Measurements from ENCODE around the gene KRT82. TPM values are rescaled to one million over a fixed set of nuclear protein-coding genes. Genes with fewer than 3 reads are reported as not detected.

The KRT82 gene
- total and polyA plus RNA-seq, 10 donors, result 0.04 TPM; not detected in 9

- no peak overlapping the region for H3K27ac ChIP-seq
- no peaks in the 10 kb centered on the region for H3K36me3 ChIP-seq
- intact Hi-C loops (cut with DNase I; ENCODE audit: low total_unique reads), result no loop called here
- no peak for TF ChIP-seq POLR2AphosphoS5 (IDR thresholded peaks at IDR 0.05)
- no peak for TF ChIP-seq CTCF (IDR thresholded peaks at IDR 0.05 in 8 of 11, conservative IDR thresholded peaks at IDR 0.05 in 3 of 11)
- TF ChIP-seq POLR2A (IDR thresholded peaks at IDR 0.05), result no peak
- WGBS, 5 donors, result 67 to 73% (median 69%) methylated on average over 9 of the region's 9 CpGs
- no peak for DNase-seq
- peaks cover 0 to 53% (median 0%) of the 10 kb centered on the region in 7 donors for H3K27me3 ChIP-seq (replicated peaks in 1 of 7)
- no peaks in the 10 kb centered on the region for H3K9me3 ChIP-seq
- H3K4me3 ChIP-seq, result no peak overlapping the region
- H3K4me1 ChIP-seq, result no peaks in the 10 kb centered on the region
Observed at GRCh38 chr12:52437508-52437907, 31.4 kb upstream of the KRT82 start.

GRCh38 chr12:52436828-52437474, 30.8 kb upstream of the KRT82 start:
- intact Hi-C loops (cut with DNase I; ENCODE audit: low total_unique reads), result no loop called here
- TF ChIP-seq POLR2AphosphoS5 (IDR thresholded peaks at IDR 0.05) (no peak), POLR2A (IDR thresholded peaks at IDR 0.05) (no peak), CTCF (IDR thresholded peaks at IDR 0.05 in 8 of 11, conservative IDR thresholded peaks at IDR 0.05 in 3 of 11) (no peak)
- Histone ChIP-seq H3K27me3 (replicated peaks in 1 of 7) (peaks cover 0 to 49% (median 0%) of the 10 kb centered on the region in 7 donors), H3K4me1 (no peaks in the 10 kb centered on the region), H3K9me3 (no peaks in the 10 kb centered on the region), H3K4me3 (no peak overlapping the region), H3K27ac (no peak overlapping the region), H3K36me3 (no peaks in the 10 kb centered on the region)
- DNase-seq, result no peak
- 71 to 80% (median 75%) methylated on average over 9 of the region's 9 CpGs for WGBS, 5 donors

GRCh38 chr12:52436000-52436827, 30.1 kb upstream of the KRT82 start:
- no peak overlapping the region for H3K27ac ChIP-seq
- intact Hi-C loops (cut with DNase I; ENCODE audit: low total_unique reads), result no loop called here
- no peak for TF ChIP-seq POLR2AphosphoS5 (IDR thresholded peaks at IDR 0.05)
- no peak for TF ChIP-seq POLR2A (IDR thresholded peaks at IDR 0.05)
- no peak for TF ChIP-seq CTCF (IDR thresholded peaks at IDR 0.05 in 8 of 11, conservative IDR thresholded peaks at IDR 0.05 in 3 of 11)
- H3K4me3 ChIP-seq, result no peak overlapping the region
- H3K4me1 ChIP-seq, result no peaks in the 10 kb centered on the region
- H3K36me3 ChIP-seq, result no peaks in the 10 kb centered on the region
- no peak for DNase-seq
- H3K9me3 ChIP-seq, result no peaks in the 10 kb centered on the region
- WGBS, 5 donors, result 58 to 68% (median 62%) methylated on average over 9 of the region's 9 CpGs
- peaks cover 0 to 49% (median 0%) of the 10 kb centered on the region in 7 donors for H3K27me3 ChIP-seq (replicated peaks in 1 of 7)

- DNase-seq, result no peak
- Histone ChIP-seq H3K27ac (no peak overlapping the region), H3K27me3 (replicated peaks in 1 of 7) (peaks cover 0 to 50% (median 0%) of the 10 kb centered on the region in 7 donors), H3K4me1 (no peaks in the 10 kb centered on the region), H3K36me3 (no peaks in the 10 kb centered on the region), H3K4me3 (no peak overlapping the region), H3K9me3 (no peaks in the 10 kb centered on the region)
- intact Hi-C loops (cut with DNase I; ENCODE audit: low total_unique reads), result no loop called here
- 87 to 92% (median 91%) methylated on average over 6 of the region's 6 CpGs for WGBS, 5 donors
- TF ChIP-seq CTCF (IDR thresholded peaks at IDR 0.05 in 8 of 11, conservative IDR thresholded peaks at IDR 0.05 in 3 of 11), result no peak
- no peak for TF ChIP-seq POLR2A (IDR thresholded peaks at IDR 0.05)
- TF ChIP-seq POLR2AphosphoS5 (IDR thresholded peaks at IDR 0.05), result no peak
Observed at GRCh38 chr12:52435659-52435999, 29.5 kb upstream of the KRT82 start.

Measured in spleen (tissue), 11 donors.